Activated gamma-delta T cell (primary cell): ENCODE results near the gene NXF1.
"Not testable (repeated sequence)": the region's sequence is repeated elsewhere in the genome, so short reads cannot be mapped to it uniquely, and the experiment has no call there.

Experiments
- DNase-seq: peaks from one replicate; lab custom pipeline; 2025; lab: John Stamatoyannopoulos, UW

NXF1 gene

GRCh38 chr11:62787005-62787759 is 18.1 kb downstream of the NXF1 start, which contains the start of gene TMEM179B:
TMEM179B (plus strand) TSS chr11:62787402; CDS start chr11:62787432, 30 bp downstream.
- peak; percentile 85 for DNase-seq

DNA sequence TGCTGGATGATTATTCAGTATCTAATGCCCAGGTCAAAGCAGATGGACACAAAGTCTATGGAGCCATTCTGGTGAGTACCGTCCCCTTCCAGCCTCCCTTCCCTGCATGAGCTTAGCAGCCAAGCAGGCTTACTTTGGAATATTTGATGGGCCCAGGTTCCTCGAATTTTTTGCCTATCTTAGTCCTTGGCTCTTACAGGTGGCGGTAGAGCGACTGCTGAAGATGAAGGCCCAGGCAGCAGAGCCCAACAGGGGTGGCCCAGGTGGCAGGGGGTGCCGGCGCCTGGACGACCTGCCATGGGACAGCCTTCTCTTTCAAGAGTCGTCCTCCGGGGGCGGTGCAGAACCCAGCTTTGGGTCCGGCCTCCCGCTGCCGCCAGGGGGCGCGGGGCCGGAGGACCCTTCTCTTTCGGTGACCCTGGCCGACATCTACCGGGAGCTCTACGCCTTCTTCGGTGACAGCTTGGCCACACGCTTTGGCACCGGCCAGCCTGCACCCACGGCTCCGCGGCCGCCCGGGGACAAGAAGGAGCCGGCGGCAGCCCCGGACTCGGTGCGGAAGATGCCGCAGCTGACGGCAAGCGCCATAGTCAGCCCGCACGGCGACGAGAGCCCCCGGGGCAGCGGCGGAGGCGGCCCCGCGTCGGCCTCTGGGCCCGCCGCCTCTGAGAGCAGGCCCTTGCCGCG is 18.8 kb downstream of the NXF1 start:
- DNase-seq, result peak; percentile 70

DNA sequence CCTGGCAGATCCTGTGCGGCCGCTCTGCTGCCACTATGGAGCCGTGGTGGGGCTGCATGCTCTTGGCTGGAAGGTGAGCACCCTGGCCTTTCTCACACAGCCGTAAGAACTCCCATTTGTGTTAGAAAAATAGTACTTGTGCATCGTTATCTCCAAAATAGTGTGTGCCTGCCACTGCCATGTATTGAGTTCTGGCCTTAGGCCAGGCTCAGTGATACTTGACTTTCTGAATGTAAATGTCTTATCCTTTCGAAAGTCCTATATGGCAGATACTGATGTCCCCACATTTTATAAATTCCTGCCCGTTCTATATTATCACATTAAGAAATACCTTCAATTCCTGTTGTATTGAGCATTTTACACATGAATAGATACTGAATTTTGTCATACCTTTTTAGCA is 22.5 kb downstream of the NXF1 start:
- no peak for DNase-seq

GRCh38 chr11:62778441-62778840 is 26.8 kb downstream of the NXF1 start:
- DNase-seq, result no peak

DNA sequence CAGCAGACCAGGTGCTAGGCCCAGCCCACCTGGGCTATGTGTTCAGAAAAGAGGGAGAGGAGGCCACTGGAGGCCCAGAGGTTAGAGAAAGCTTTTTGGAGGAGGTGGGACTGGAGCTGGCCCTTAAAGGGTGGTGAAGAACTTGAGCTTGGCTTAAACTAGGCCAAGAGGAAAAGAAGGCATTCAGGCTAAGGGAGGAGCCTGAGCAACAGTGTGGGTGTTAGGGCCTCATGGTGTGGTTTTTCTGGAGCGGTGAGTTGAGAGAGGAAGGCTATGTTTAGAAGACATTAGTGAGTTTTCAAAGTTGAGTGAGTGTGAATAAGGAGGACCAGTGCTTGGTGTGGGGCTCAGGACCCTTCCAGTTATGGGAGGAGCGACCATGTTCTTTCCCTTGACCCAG is 27.9 kb downstream of the NXF1 start:
- no peak for DNase-seq

DNA sequence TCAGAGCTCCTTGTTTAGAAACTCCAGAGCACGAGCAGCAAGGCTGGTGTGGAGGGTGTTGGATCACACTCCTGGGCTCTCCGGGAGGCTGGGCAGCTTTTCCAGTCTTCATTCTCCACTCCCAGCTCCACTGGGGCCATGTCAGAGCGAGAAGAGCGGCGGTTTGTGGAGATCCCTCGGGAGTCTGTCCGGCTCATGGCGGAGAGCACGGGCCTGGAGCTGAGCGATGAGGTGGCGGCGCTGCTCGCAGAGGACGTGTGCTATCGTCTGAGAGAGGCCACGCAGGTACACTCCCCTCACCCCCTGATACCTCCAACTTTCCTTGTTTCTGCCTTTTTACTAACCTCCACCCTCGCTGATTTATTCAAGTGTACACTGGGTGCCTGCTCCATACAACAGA is 29.6 kb downstream of the NXF1 start:
- no peak for DNase-seq

DNA sequence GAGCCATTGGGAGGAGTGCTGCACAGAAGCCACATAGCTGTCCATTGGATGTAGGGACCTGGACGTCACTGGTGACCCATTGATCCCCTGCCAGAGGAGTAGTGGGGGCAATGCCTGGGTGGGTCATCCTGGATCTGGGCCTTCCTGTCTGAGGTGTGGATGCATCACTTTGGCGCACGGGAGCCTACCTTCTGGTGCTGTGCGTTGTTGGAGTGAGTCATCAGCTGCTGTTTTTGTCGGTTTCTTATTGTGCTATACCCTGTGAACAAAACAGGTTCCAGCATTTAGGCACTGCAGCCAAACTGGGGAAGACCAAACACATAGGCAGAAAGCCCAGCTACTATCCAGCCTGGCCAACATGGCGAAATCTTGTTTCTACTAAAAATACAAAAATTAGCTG is 30.8 kb downstream of the NXF1 start:
- DNase-seq, result no peak

- peak; percentile 85 for DNase-seq
Measured at GRCh38 chr11:62771144-62772021, 33.9 kb downstream of the NXF1 start, which contains the start of gene TAF6L. TAF6L (plus strand) TSS chr11:62771396; CDS start chr11:62775784, 4,388 bp downstream.

GRCh38 chr11:62770778-62771143 is 34.5 kb downstream of the NXF1 start:
- DNase-seq, result no peak

- not testable (repeated sequence) for DNase-seq
Measured at GRCh38 chr11:62760867-62761227, 44.4 kb downstream of the NXF1 start.

GRCh38 chr11:62757846-62758788 is 47.1 kb downstream of the NXF1 start:
- DNase-seq, result no peak

- DNase-seq, result no peak
Measured at GRCh38 chr11:62755086-62755615, 50.1 kb downstream of the NXF1 start.

- peak; percentile 69 for DNase-seq
Measured at GRCh38 chr11:62753736-62754603, 51.3 kb downstream of the NXF1 start, which contains the start of gene ZBTB3. ZBTB3 (minus strand) TSS chr11:62754160; CDS start chr11:62753664, 496 bp downstream.

- DNase-seq, result no peak
Measured at GRCh38 chr11:62752994-62753735, 52.1 kb downstream of the NXF1 start.

DNA sequence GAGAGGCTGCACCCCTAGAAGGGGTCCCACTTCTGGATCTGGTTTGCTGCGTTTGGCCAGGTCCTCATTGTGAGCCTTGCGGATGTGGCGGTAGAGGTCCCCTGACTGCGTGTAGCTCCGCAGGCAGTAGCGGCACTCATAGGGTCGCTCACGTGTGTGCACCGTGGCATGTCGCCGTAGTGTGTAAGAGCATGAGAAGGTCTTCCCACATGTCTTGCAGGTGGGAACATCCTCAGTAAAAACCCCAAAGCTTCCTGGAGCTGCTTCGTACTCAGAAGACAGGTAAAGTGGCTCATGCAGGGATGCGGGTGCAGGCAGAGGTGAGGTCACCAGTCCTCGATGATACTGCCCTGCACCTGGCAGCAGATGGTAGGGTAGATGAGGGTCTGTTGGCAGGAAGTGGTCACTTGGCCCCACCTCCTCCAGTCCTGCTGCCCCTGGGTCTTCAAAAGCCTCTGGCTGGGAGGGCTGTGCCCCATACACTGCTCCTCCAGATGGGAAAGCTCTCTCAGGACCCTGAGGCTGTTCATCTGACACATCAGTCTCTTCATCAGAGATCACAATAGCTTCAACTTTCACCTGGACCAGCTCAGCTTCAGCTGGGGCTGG is 53.0 kb downstream of the NXF1 start:
- DNase-seq, result no peak

DNA sequence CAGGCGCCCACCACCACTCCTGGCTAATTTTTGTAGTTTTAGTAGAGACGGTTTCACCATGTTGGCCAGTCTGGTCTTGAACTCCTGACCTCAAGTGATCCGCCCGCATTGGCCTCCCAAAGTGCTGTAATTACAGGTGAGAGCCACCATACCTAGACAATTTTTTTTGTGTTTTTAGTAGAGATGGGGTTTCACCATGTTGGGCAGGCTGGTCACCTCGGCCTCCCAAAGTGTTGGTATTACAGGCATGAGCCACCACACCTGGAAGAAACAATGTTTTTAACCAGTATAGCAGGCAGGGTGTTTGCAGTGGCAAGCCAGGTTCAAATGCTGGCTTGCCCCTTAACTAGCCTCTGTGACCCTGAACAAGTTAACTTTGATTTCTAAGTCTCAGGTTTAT is 55.3 kb downstream of the NXF1 start:
- DNase-seq, result not testable (repeated sequence)

DNA sequence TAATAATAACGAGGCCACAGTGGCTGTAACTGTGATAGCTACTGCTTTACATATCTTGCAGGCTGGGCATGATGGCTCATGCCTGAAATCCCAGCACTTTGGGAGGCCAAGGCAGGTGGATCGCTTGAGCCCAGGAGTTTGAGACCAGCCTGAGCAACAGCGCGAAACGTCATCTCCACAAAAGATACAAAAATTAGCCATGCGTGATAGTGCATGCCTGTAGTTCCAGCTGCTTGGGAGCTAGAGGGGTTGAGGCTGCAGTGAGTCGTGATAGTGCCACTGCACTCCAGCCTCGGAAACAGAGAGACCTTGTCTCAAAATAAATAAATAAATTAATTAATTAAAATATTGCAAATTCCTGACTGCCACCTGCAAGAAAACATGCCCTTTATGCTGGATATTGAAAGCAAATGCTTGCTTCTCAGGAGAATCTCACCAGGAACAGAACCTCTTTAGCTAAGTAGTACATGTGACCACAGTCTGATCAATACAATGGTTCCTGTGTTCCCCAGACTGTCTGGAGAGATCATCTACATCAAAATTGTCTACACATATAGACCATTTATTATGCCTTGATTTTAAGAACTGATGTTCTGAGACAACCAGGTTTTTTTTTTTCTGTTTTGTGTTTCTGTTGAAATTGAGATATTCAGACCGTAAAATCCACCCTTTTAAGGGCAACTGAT is 57.6 kb downstream of the NXF1 start:
- DNase-seq, result no peak
